GM23338 (cell line): ENCODE results near the gene PRTN3.
A peak's percentile ranks its signal among the peaks of the same experiment; 100 is the strongest.

ENCODE experiments used
- CTCF ChIP-seq, 2 experiments: fragments of 200-600 bp in 1 of 2; sonication (generic) in 1 of 2; conservative IDR thresholded peaks; 2 replicates each; pipeline versions ENCODE4 v1.5.1 to v1.6.1; 2016 to 2017; ENCODE audit warnings: antibody characterized with exemption in 2 of 2, low read depth in 2 of 2, mild to moderate bottlenecking in 2 of 2, moderate library complexity in 1 of 2
- ETS1 ChIP-seq: IDR thresholded peaks from 2 replicates; pipeline ENCODE4 v1.6.1; 2016; ENCODE audit warnings: antibody characterized with exemption
- EZH2 ChIP-seq: fragments of 200-600 bp; sonication (generic); IDR thresholded peaks from one replicate; pipeline ENCODE4 v1.8.0; 2017; ENCODE audit warnings: antibody characterized with exemption, mild to moderate bottlenecking, low read depth; ENCODE audit not compliant: unreplicated experiment
- EZH2phosphoT487 ChIP-seq: fragments of 200-600 bp; sonication (generic); IDR thresholded peaks from one replicate; pipeline ENCODE4 v1.8.1; 2018; ENCODE audit warnings: antibody characterized with exemption; ENCODE audit not compliant: unreplicated experiment
- POLR2AphosphoS5 ChIP-seq: IDR thresholded peaks from 2 replicates; pipeline ENCODE4 v1.6.1; 2016; ENCODE audit warnings: antibody characterized with exemption, low read depth
- REST ChIP-seq: IDR thresholded peaks from one replicate; pipeline ENCODE4 v1.6.1; 2018; ENCODE audit warnings: antibody characterized with exemption; ENCODE audit not compliant: unreplicated experiment
- ZNF331 ChIP-seq: fragments of 250-450 bp; sonication (Bioruptor Pico); IDR thresholded peaks from 2 replicates; pipeline ENCODE4 v1.5.0; 2020; ENCODE audit warnings: low read depth, mild to moderate bottlenecking, moderate library complexity

GRCh38 chr19:810883-811489 lies 29.8 kb upstream of the PRTN3 start:
- TF ChIP-seq POLR2AphosphoS5 (peak; percentile 11; the same call in 1 of the 2 replicates), EZH2phosphoT487 (no peak), CTCF (conservative IDR thresholded peaks at IDR 0.05; ENCODE audit: low read depth in 2 of 2) (no peak), ETS1 (no peak), EZH2 (no peak), REST (no peak), ZNF331 (CRISPR knock-in tag) (no peak)
